ENCODE measurements around the gene P2RX4. TPM values are rescaled to one million over a fixed set of nuclear protein-coding genes. Genes with fewer than 3 reads are reported as not detected.

The P2RX4 gene
- total and polyA plus RNA-seq, 2 of the 8 experiments (the other 6 are each of a cell fraction or from before 2014, with no cell fraction given), result 9.5 to 12.2 TPM

DNA sequence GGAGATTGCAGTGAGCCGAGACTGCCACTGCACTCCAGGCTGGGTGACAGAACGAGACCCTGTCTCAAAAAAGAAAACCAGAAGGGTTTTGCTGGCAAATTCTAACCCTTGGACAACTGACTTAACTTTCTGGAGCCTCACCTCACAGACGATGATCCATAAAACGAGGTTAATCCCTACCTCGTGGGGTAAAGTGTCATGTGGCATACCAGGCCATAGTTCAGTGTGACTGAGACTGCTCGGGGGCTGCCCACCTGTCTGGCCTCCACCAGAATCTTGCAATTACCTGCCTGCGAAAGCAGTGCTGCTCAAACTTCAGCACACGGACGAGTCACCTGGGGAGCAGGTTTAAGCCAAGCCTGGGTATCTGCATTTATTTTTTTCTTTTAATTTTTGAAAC is 26.8 kb downstream of the P2RX4 start (continued):
- TF ChIP-seq RAD21 (IDR thresholded peaks at IDR 0.05 in 1 of 2, conservative IDR thresholded peaks at IDR 0.05 in 1 of 2; ENCODE audit: low read depth in 2 of 2, low read length in 2 of 2) (no peak), SUZ12 (IDR thresholded peaks at IDR 0.05; ENCODE audit: low read length) (no peak)
